HepG2 (cell line): Measurements from ENCODE around the gene GDF15. TPM values are rescaled to one million over a fixed set of nuclear protein-coding genes. Genes with fewer than 3 reads are reported as not detected.

Experiments used
- AKAP8 ChIP-seq: sonication (generic); formaldehyde crosslinking; IDR thresholded peaks from 2 replicates; pipeline ENCODE4 v1.5.1; 2020; ENCODE audit warnings: mild to moderate bottlenecking, missing genetic modification reagents
- ARID5B ChIP-seq: IDR thresholded peaks from 2 replicates; pipeline ENCODE4 v1.4.0; 2020; ENCODE audit warnings: mild to moderate bottlenecking, missing genetic modification reagents
- ASH2L ChIP-seq: fragments of 300-600, 200-600 bp; sonication (generic); IDR thresholded peaks from 2 replicates; pipeline ENCODE4 v1.7.0; 2017; ENCODE audit warnings: low read depth, mild to moderate bottlenecking, moderate library complexity, mixed read lengths, low read length; ENCODE audit not compliant: insufficient read length
- DMTF1 ChIP-seq: sonication (generic); formaldehyde crosslinking; IDR thresholded peaks from 2 replicates; pipeline ENCODE4 v1.4.0; 2020; ENCODE audit warnings: mild to moderate bottlenecking, missing genetic modification reagents
- MAFK ChIP-seq, 2 experiments: IDR thresholded peaks in 1 of 2; conservative IDR thresholded peaks in 1 of 2; 2 replicates each; pipeline ENCODE4 v1.6.1; 2011; ENCODE audit warnings: improper control_type of control experiment in 2 of 2, low read length in 2 of 2
- PATZ1 ChIP-seq: sonication (generic); formaldehyde crosslinking; IDR thresholded peaks from 2 replicates; pipeline ENCODE4 v1.4.0; 2020; ENCODE audit warnings: missing genetic modification reagents
- RBM39 ChIP-seq: fragments of 200-400 bp; formaldehyde crosslinking; IDR thresholded peaks from one replicate; pipeline ENCODE4 v1.6.1; 2018; ENCODE audit warnings: antibody characterized with exemption, mild to moderate bottlenecking, low read depth, low read length; ENCODE audit not compliant: poor library complexity, severe bottlenecking
- TSC22D2 ChIP-seq: sonication (generic); formaldehyde crosslinking; IDR thresholded peaks from 2 replicates; pipeline ENCODE4 v1.5.1; 2020; ENCODE audit warnings: missing genetic modification reagents, mild to moderate bottlenecking, borderline replicate concordance
- YY1 ChIP-seq: IDR thresholded peaks from 2 replicates; pipeline ENCODE4 v1.6.1; 2011; ENCODE audit warnings: low read length, low read depth, moderate library complexity, mild to moderate bottlenecking; ENCODE audit not compliant: insufficient read depth, insufficient replicate concordance
- ZNF180 ChIP-seq: sonication (generic); formaldehyde crosslinking; IDR thresholded peaks from 2 replicates; pipeline ENCODE4 v1.4.0; 2020; ENCODE audit warnings: low read depth, missing genetic modification reagents, borderline replicate concordance
- ZNF687 ChIP-seq: sonication (generic); formaldehyde crosslinking; IDR thresholded peaks from 2 replicates; pipeline ENCODE4 v1.5.1; 2020; ENCODE audit warnings: mild to moderate bottlenecking, missing genetic modification reagents, moderate library complexity
- ZNF775 ChIP-seq: sonication (generic); formaldehyde crosslinking; IDR thresholded peaks from 2 replicates; pipeline ENCODE4 v1.4.0; 2020; ENCODE audit warnings: missing genetic modification reagents, mild to moderate bottlenecking, moderate library complexity, borderline replicate concordance
- ZNF776 ChIP-seq: sonication (generic); formaldehyde crosslinking; IDR thresholded peaks from 2 replicates; pipeline ENCODE4 v1.4.0; 2020; ENCODE audit warnings: mild to moderate bottlenecking, missing genetic modification reagents
- polyA plus RNA-seq, 8 experiments: library from polyadenylated mRNA; depleted of rRNA in 3 of 8; stranded (reverse) in 7 of 8; unstranded in 1 of 8; fragments of >200 nt; fragmentation: Illumina TruSeq in 4 of 8; extraction: Trizol in 4 of 8; gene quantifications; 2 replicates each; pipeline versions ENCODE4 v1.2.1 to v1.2.3, GENCODE V29; 2011 to 2016; ENCODE audit warnings: low read depth in 4 of 8, missing spikeins in 1 of 8, mixed read lengths in 1 of 8; ENCODE audit not compliant: insufficient read depth in 1 of 8
- total RNA-seq, 5 experiments: library from RNA; depleted of rRNA; stranded (reverse); fragments of >200 nt; fragmentation: Illumina TruSeq; extraction: Trizol; gene quantifications; 2 replicates each; pipeline ENCODE4 v1.2.3, GENCODE V29; 2016; ENCODE audit warnings: low read depth in 1 of 5

Gene GDF15
- total and polyA plus RNA-seq, 2 of the 13 experiments (the other 11 are each of a cell fraction or from before 2014, with no cell fraction given), result 146 to 422 TPM

GRCh38 chr19:18419699-18420460 lies 33.9 kb downstream of the GDF15 start (continued):
- peak; percentile 88 for TF ChIP-seq ZNF687 (CRISPR knock-in tag)
- peak; percentile 48 for TF ChIP-seq RBM39
- no peak for TF ChIP-seq TSC22D2 (CRISPR knock-in tag)
- no peak for TF ChIP-seq ASH2L
- peak; percentile 17; the same call in 1 of the 2 replicates for TF ChIP-seq ARID5B
- TF ChIP-seq PATZ1 (CRISPR knock-in tag), result peak; percentile 86
- TF ChIP-seq DMTF1 (CRISPR knock-in tag), result no peak
- TF ChIP-seq ZNF775 (CRISPR knock-in tag), result no peak
- peak; percentile 8 for TF ChIP-seq YY1
- TF ChIP-seq ZNF180, result no peak
- TF ChIP-seq AKAP8 (CRISPR knock-in tag), result 0 out of 2 replicates have a peak, but pooled peaks have one; percentile 49
- TF ChIP-seq MAFK (conservative IDR thresholded peaks at IDR 0.05 in 1 of 2, IDR thresholded peaks at IDR 0.05 in 1 of 2; ENCODE audit: low read length in 2 of 2), result no peak
- peak; percentile 70; the same call in 1 of the 2 replicates for TF ChIP-seq ZNF776
